GM12892 (cell line): Measurements from ENCODE around the gene SH2D5.

Experiments used
- POLR2A ChIP-seq: IDR thresholded peaks from 2 replicates; pipeline ENCODE4 v1.6.1; 2011; ENCODE audit warnings: low read depth, low read length, control low read depth
- POLR2AphosphoS5 ChIP-seq: IDR thresholded peaks from 2 replicates; pipeline ENCODE4 v1.6.1; 2011; ENCODE audit warnings: low read depth, low read length, control low read depth
- TAF1 ChIP-seq: IDR thresholded peaks from 2 replicates; pipeline ENCODE4 v1.6.1; 2011; ENCODE audit warnings: low read depth, mild to moderate bottlenecking, control low read depth, low read length, borderline replicate concordance

DNA sequence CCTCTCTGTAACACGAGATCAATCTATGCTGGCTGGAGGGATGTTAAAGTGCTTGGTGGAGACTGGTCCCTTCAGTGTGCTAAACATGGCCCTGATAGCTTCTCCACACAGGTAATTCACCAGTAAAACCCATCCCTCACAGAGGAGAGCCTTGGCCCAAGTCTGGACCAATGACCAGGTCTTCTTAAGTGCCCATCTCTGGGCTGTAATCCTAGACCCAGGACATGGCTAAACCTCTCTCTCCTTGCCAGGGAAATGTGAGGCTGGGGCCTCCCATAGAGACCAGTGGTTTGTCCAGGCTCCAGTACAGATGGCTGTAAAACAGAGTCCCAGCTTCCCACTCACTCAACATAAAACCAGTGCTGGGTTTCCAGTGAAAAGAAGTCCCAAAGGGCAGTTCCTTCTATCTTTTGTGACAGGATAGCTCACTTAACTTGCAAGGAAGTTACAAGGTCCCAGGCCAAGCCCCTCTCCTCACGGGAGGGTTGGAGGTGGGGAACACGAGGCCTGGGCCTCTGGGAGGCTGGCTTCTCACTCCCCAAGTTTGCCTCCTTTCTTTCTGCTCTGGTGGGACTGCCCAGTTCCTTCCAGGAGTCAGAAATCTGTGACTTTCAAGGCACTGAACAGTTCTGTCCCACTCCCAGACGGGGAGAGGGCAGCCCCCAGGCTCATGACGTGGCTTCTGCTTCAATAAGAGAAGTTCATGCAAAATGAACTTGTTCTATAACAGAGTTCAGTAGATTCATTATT, 12.5 kb downstream of the SH2D5 start:
- TF ChIP-seq POLR2A (no peak), POLR2AphosphoS5 (no peak), TAF1 (no peak)
